ENCODE measurements around the gene KISS1.

Gene KISS1

DNA sequence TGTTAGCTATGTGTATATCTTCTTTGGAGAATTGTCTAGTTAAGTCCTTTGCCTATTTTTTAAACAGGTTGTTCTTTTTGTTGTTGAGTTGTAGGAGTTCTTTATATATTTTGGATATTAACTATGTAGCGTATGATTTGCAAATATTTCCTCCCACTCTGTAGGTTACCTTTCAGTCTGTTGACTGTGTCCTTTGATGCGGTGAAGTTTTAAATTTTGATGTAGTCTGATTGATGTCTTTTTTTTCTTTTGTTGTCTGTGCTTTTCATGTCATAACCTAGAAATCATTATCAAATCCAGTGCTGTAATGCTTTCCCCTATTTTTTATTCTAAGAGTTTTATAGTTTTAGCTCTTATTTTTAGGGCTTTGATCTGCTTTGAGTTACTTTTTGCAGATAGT is 8.7 kb upstream of the KISS1 start:
- peaks cover 6% of the 10 kb centered on the region; the same call in 1 of the 2 replicates for H3K27me3 ChIP-seq (replicated peaks; ENCODE audit: insufficient read depth, low read length)
- H3K9me3 ChIP-seq (replicated peaks; ENCODE audit: insufficient read depth, low read length) = no peaks in the 10 kb centered on the region
- no peaks in the 10 kb centered on the region for H3K79me2 ChIP-seq (ENCODE audit: low read length)
- no peaks in the 10 kb centered on the region for H3K36me3 ChIP-seq (replicated peaks; ENCODE audit: insufficient read depth, low read length)
- H3K4me2 ChIP-seq (ENCODE audit: low read depth, low read length) = no peak overlapping the region
- H3K4me1 ChIP-seq (ENCODE audit: low read length) = no peaks in the 10 kb centered on the region
- no peak overlapping the region for H3K27ac ChIP-seq (ENCODE audit: low read length)
- no peak overlapping the region for H2AFZ ChIP-seq (ENCODE audit: low read length)
- no peaks in the 10 kb centered on the region for H3K9me2 ChIP-seq (replicated peaks; ENCODE audit: insufficient read depth, low read length)
- no peak for DNase-seq
- no peak overlapping the region for H3K4me3 ChIP-seq (ENCODE audit: low read length)
- H3K9ac ChIP-seq (ENCODE audit: low read length) = no peak overlapping the region
- no peaks in the 10 kb centered on the region for H3F3A ChIP-seq (ENCODE audit: insufficient read depth, low read length)
- no peaks in the 10 kb centered on the region for H4K20me1 ChIP-seq (ENCODE audit: insufficient read depth, low read length)
- TF ChIP-seq EZH2phosphoT487 (IDR thresholded peaks at IDR 0.05; ENCODE audit: low read length) = no peak
- TF ChIP-seq EZH2 (optimal IDR thresholded peaks at IDR 0.05; ENCODE audit: low read depth, low read length) = no peak
- TF ChIP-seq, protein P1, sequence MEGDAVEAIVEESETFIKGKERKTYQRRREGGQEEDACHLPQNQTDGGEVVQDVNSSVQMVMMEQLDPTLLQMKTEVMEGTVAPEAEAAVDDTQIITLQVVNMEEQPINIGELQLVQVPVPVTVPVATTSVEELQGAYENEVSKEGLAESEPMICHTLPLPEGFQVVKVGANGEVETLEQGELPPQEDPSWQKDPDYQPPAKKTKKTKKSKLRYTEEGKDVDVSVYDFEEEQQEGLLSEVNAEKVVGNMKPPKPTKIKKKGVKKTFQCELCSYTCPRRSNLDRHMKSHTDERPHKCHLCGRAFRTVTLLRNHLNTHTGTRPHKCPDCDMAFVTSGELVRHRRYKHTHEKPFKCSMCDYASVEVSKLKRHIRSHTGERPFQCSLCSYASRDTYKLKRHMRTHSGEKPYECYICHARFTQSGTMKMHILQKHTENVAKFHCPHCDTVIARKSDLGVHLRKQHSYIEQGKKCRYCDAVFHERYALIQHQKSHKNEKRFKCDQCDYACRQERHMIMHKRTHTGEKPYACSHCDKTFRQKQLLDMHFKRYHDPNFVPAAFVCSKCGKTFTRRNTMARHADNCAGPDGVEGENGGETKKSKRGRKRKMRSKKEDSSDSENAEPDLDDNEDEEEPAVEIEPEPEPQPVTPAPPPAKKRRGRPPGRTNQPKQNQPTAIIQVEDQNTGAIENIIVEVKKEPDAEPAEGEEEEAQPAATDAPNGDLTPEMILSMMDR (IDR thresholded peaks at IDR 0.05; ENCODE audit: low read length) = no peak

DNA sequence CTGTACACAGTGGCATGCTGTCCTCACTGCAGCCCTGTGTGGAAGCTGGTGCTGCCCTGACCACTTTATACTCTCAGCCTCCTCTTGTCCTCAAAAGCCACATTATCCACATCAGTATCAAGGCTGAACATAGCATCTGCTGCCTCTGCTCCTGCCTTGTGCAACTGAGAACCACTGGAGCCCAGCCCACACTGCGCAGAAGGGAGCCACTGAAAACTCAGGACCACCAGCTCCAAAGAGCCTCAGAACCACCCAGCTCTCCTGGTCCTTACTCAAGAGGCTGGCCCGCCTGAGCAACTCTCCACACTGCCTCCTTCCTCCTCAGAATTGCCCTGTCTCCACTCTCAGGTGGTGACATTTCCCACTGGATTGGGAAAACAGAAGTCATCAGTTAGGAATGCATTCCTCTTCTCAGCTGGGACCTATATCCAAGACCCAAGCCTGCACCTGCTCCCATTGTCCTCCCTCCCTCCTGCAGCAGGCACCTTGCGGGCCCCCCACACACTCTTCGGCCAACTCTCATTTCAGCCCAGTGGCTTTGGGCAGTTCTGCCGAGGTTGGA is 7.0 kb upstream of the KISS1 start:
- Histone ChIP-seq H3K36me3 (replicated peaks; ENCODE audit: insufficient read depth, low read length) (no peaks in the 10 kb centered on the region), H3K4me1 (ENCODE audit: low read length) (no peaks in the 10 kb centered on the region), H4K20me1 (ENCODE audit: insufficient read depth, low read length) (no peaks in the 10 kb centered on the region), H2AFZ (ENCODE audit: low read length) (no peak overlapping the region), H3K79me2 (ENCODE audit: low read length) (no peaks in the 10 kb centered on the region), H3K4me2 (ENCODE audit: low read depth, low read length) (no peak overlapping the region), H3K9ac (ENCODE audit: low read length) (no peak overlapping the region), H3K27ac (ENCODE audit: low read length) (no peak overlapping the region), H3K4me3 (ENCODE audit: low read length) (no peak overlapping the region), H3K9me2 (replicated peaks; ENCODE audit: insufficient read depth, low read length) (no peaks in the 10 kb centered on the region), H3F3A (ENCODE audit: insufficient read depth, low read length) (no peaks in the 10 kb centered on the region), H3K27me3 (replicated peaks; ENCODE audit: insufficient read depth, low read length) (peaks cover 18% of the 10 kb centered on the region; the same call in 1 of the 2 replicates), H3K9me3 (replicated peaks; ENCODE audit: insufficient read depth, low read length) (no peaks in the 10 kb centered on the region)
- TF ChIP-seq, protein P1 (IDR thresholded peaks at IDR 0.05; ENCODE audit: low read length) = no peak
- TF ChIP-seq EZH2 (optimal IDR thresholded peaks at IDR 0.05; ENCODE audit: low read depth, low read length) (no peak), EZH2phosphoT487 (IDR thresholded peaks at IDR 0.05; ENCODE audit: low read length) (no peak)
- DNase-seq = no peak

DNA sequence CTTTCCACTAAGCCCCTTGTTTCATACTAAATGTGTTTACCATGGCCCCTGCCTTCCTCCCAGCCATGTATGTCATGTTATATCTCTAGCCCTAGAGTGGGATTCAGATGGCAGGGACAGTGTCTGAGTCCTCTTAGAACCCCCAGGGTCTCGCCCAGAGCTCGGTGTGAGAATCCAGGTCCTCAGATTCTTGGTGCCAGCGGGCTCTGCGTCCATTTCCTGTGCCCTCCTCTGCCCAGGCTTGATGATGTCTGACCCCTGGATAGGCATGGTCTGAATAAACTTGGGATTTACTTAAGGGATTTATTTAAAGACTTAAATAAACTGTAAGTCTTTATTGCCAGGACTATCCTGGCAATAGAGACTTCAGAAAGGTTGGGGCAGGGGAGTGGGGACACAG is 6.2 kb upstream of the KISS1 start:
- no peak overlapping the region for H3K4me3 ChIP-seq (ENCODE audit: low read length)

More for the DNA sequence above, 6.2 kb upstream of the KISS1 start:
- H3K9me3 ChIP-seq (replicated peaks; ENCODE audit: insufficient read depth, low read length) = no peaks in the 10 kb centered on the region
- DNase-seq = no peak
- peaks cover 25% of the 10 kb centered on the region; the same call in 1 of the 2 replicates for H3K27me3 ChIP-seq (replicated peaks; ENCODE audit: insufficient read depth, low read length)
- H3K36me3 ChIP-seq (replicated peaks; ENCODE audit: insufficient read depth, low read length) = no peaks in the 10 kb centered on the region
- no peaks in the 10 kb centered on the region for H3F3A ChIP-seq (ENCODE audit: insufficient read depth, low read length)
- no peaks in the 10 kb centered on the region for H3K4me1 ChIP-seq (ENCODE audit: low read length)
- TF ChIP-seq EZH2phosphoT487 (IDR thresholded peaks at IDR 0.05; ENCODE audit: low read length) = no peak
- TF ChIP-seq EZH2 (optimal IDR thresholded peaks at IDR 0.05; ENCODE audit: low read depth, low read length) = no peak
- TF ChIP-seq, protein P1 (IDR thresholded peaks at IDR 0.05; ENCODE audit: low read length) = no peak
- no peak overlapping the region for H3K9ac ChIP-seq (ENCODE audit: low read length)
- H3K9me2 ChIP-seq (replicated peaks; ENCODE audit: insufficient read depth, low read length) = no peaks in the 10 kb centered on the region
- H3K79me2 ChIP-seq (ENCODE audit: low read length) = no peaks in the 10 kb centered on the region
- H3K4me2 ChIP-seq (ENCODE audit: low read depth, low read length) = no peak overlapping the region
- no peaks in the 10 kb centered on the region for H4K20me1 ChIP-seq (ENCODE audit: insufficient read depth, low read length)
- H2AFZ ChIP-seq (ENCODE audit: low read length) = no peak overlapping the region
- no peak overlapping the region for H3K27ac ChIP-seq (ENCODE audit: low read length)

Measured in MM.1S (cell line).